Ishikawa (cell line): ENCODE data around the gene CLCN1.

Source experiments
- EGR1 ChIP-seq: IDR thresholded peaks from 2 replicates; pipeline ENCODE4 v1.6.1; 2012
- YY1 ChIP-seq: IDR thresholded peaks from 2 replicates; pipeline ENCODE4 v1.6.1; 2012; ENCODE audit warnings: low read depth

GRCh38 chr7:143359771-143360353, 44.0 kb downstream of the CLCN1 start:
- TF ChIP-seq YY1 = no peak
- no peak for TF ChIP-seq EGR1
